Neural progenitor cell (in vitro differentiated cells): ENCODE data around the gene FREM1. TPM values are rescaled to one million over a fixed set of nuclear protein-coding genes. Genes with fewer than 3 reads are reported as not detected.

Experiments
- DNase-seq: peaks from one replicate; pipeline ENCODE4 v3.0.0-alpha.2; 2016; ENCODE audit warnings: low spot score
- H2AFZ ChIP-seq: fragments of 200-600 bp; sonication (generic); replicated peaks from 2 replicates; pipeline ENCODE4 v1.6.1; 2016; ENCODE audit warnings: antibody characterized with exemption
- H3F3A ChIP-seq: fragments of 200-600 bp; sonication (generic); 2 replicates; pipeline ENCODE4 v1.6.1; 2016; ENCODE audit warnings: antibody characterized with exemption, low read depth
- H3K27ac ChIP-seq: fragments of 200-600 bp; sonication (generic); 2 replicates; pipeline ENCODE4 v1.5.1; 2016; ENCODE audit warnings: mild to moderate bottlenecking
- H3K27me3 ChIP-seq: fragments of 200-600 bp; sonication (generic); 2 replicates; pipeline ENCODE4 v1.6.1; 2016; ENCODE audit warnings: mild to moderate bottlenecking, moderate library complexity
- H3K36me3 ChIP-seq: fragments of 200-600 bp; sonication (generic); 2 replicates; pipeline ENCODE4 v1.5.1; 2016
- H3K4me1 ChIP-seq: fragments of 200-600 bp; sonication (generic); 2 replicates; pipeline ENCODE4 v1.6.1; 2016; ENCODE audit warnings: mixed run types
- H3K4me2 ChIP-seq: fragments of 200-600 bp; sonication (generic); 2 replicates; pipeline ENCODE4 v1.6.1; 2016
- H3K4me3 ChIP-seq: fragments of 200-600 bp; sonication (generic); 2 replicates; pipeline ENCODE4 v1.5.1; 2016
- H3K79me2 ChIP-seq: fragments of 200-600 bp; sonication (generic); 2 replicates; pipeline ENCODE4 v1.6.1; 2016; ENCODE audit warnings: low read depth
- H3K9ac ChIP-seq: fragments of 200-600 bp; sonication (generic); 2 replicates; pipeline ENCODE4 v1.6.1; 2016
- H3K9me3 ChIP-seq: fragments of 200-600 bp; sonication (generic); 2 replicates; pipeline ENCODE4 v1.5.1; 2016; ENCODE audit warnings: low read depth
- H4K20me1 ChIP-seq: fragments of 200-600 bp; sonication (generic); 2 replicates; pipeline ENCODE4 v1.6.1; 2016; ENCODE audit warnings: low read depth
- H3K27ac Mint-ChIP-seq: 3 replicates; pipeline ENCODE4 v1.8.0; 2021; ENCODE audit warnings: mixed read lengths
- H3K27me3 Mint-ChIP-seq: 2 replicates; pipeline ENCODE4 v1.8.0; 2022; ENCODE audit warnings: low read depth, mild to moderate bottlenecking, inconsistent platforms, moderate library complexity, mixed read lengths; ENCODE audit not compliant: insufficient read depth
- H3K36me3 Mint-ChIP-seq: 3 replicates; pipeline ENCODE4 v1.8.0; 2021; ENCODE audit warnings: mixed read lengths
- H3K4me1 Mint-ChIP-seq: 3 replicates; pipeline ENCODE4 v1.8.0; 2021; ENCODE audit warnings: mixed read lengths
- H3K4me3 Mint-ChIP-seq: 3 replicates; pipeline ENCODE4 v1.8.0; 2021; ENCODE audit warnings: mild to moderate bottlenecking, moderate library complexity, mixed read lengths
- H3K9me3 Mint-ChIP-seq: 3 replicates; pipeline ENCODE4 v1.8.0; 2020; ENCODE audit warnings: mixed read lengths
- CTCF ChIP-seq: fragments of 200-600 bp; sonication (generic); IDR thresholded peaks from 2 replicates; pipeline ENCODE4 v1.5.1; 2017; ENCODE audit warnings: antibody characterized with exemption, mild to moderate bottlenecking
- EZH2 ChIP-seq: fragments of 200-600 bp; sonication (generic); IDR thresholded peaks from 2 replicates; pipeline ENCODE4 v1.6.1; 2017; ENCODE audit warnings: antibody characterized with exemption, mild to moderate bottlenecking, moderate library complexity
- EZH2phosphoT487 ChIP-seq: fragments of 200-600 bp; sonication (generic); IDR thresholded peaks from 2 replicates; pipeline ENCODE4 v1.6.1; 2017; ENCODE audit warnings: antibody characterized with exemption
- total RNA-seq: library from RNA; depleted of rRNA; stranded (reverse); fragments of >200 nt; gene quantifications from 2 replicates; pipeline ENCODE4 v1.2.3, GENCODE V29; 2015; ENCODE audit warnings: low replicate concordance

Gene FREM1
- total RNA-seq, 1 donor from 2014 or later = 1.2 TPM

- TF ChIP-seq EZH2phosphoT487 = no peak
- TF ChIP-seq CTCF = no peak
- no peak for TF ChIP-seq EZH2
- Histone ChIP-seq H3K27me3 (peaks cover 69% of the 10 kb centered on the region), H3K9ac (no peak overlapping the region), H4K20me1 (peaks cover 6% of the 10 kb centered on the region), H3K36me3 (no peaks in the 10 kb centered on the region), H3K4me3 (no peak overlapping the region), H3K79me2 (no peaks in the 10 kb centered on the region), H2AFZ (no peak overlapping the region), H3F3A (peaks cover 21% of the 10 kb centered on the region), H3K4me1 (peaks cover 17% of the 10 kb centered on the region), H3K9me3 (no peaks in the 10 kb centered on the region), H3K4me2 (no peak overlapping the region), H3K27ac (no peak overlapping the region)
- DNase-seq = no peak
- peaks cover 16% of the 10 kb centered on the region for H3K4me1 Mint-ChIP-seq
- no peaks in the 10 kb centered on the region for H3K36me3 Mint-ChIP-seq
- no peaks in the 10 kb centered on the region for H3K27me3 Mint-ChIP-seq
- H3K4me3 Mint-ChIP-seq = no peak overlapping the region
- H3K27ac Mint-ChIP-seq = no peak overlapping the region
- H3K9me3 Mint-ChIP-seq = no peaks in the 10 kb centered on the region
Observed at GRCh38 chr9:14719231-14719923, 190.9 kb downstream of the FREM1 start.

GRCh38 chr9:14715102-14715501 lies 195.1 kb downstream of the FREM1 start:
- Histone ChIP-seq H3K9me3 (no peaks in the 10 kb centered on the region), H3K4me2 (no peak overlapping the region), H3K9ac (no peak overlapping the region), H3K79me2 (no peaks in the 10 kb centered on the region), H3K4me3 (no peak overlapping the region), H3F3A (no peaks in the 10 kb centered on the region), H2AFZ (no peak overlapping the region), H3K27me3 (peaks cover 28% of the 10 kb centered on the region), H3K4me1 (no peaks in the 10 kb centered on the region), H3K36me3 (no peaks in the 10 kb centered on the region), H4K20me1 (no peaks in the 10 kb centered on the region), H3K27ac (no peak overlapping the region)
- Mint-ChIP-seq H3K4me1 (no peaks in the 10 kb centered on the region), H3K27ac (no peak overlapping the region), H3K27me3 (no peaks in the 10 kb centered on the region), H3K9me3 (no peaks in the 10 kb centered on the region), H3K36me3 (no peaks in the 10 kb centered on the region), H3K4me3 (no peak overlapping the region)
- no peak for DNase-seq
- TF ChIP-seq EZH2phosphoT487 (no peak), CTCF (no peak)

GRCh38 chr9:14713187-14713767 lies 197.0 kb downstream of the FREM1 start:
- no peaks in the 10 kb centered on the region for H3K36me3 ChIP-seq
- peaks cover 3% of the 10 kb centered on the region for H3K9me3 Mint-ChIP-seq
- H3K4me3 ChIP-seq = no peak overlapping the region
- H2AFZ ChIP-seq = no peak overlapping the region
- no peaks in the 10 kb centered on the region for H3K79me2 ChIP-seq
- no peak overlapping the region for H3K9ac ChIP-seq
- H3K4me1 ChIP-seq = no peaks in the 10 kb centered on the region
- H4K20me1 ChIP-seq = no peaks in the 10 kb centered on the region
- H3F3A ChIP-seq = no peaks in the 10 kb centered on the region
- no peak overlapping the region for H3K27ac ChIP-seq
- peaks cover 10% of the 10 kb centered on the region for H3K27me3 ChIP-seq
- no peaks in the 10 kb centered on the region for H3K27me3 Mint-ChIP-seq
- no peak overlapping the region for H3K4me2 ChIP-seq
- no peak overlapping the region for H3K4me3 Mint-ChIP-seq
- H3K9me3 ChIP-seq = no peaks in the 10 kb centered on the region
- H3K27ac Mint-ChIP-seq = no peak overlapping the region
- peaks cover 2% of the 10 kb centered on the region for H3K36me3 Mint-ChIP-seq
- TF ChIP-seq EZH2phosphoT487 = no peak
- no peaks in the 10 kb centered on the region for H3K4me1 Mint-ChIP-seq
- no peak for DNase-seq

GRCh38 chr9:14710804-14711203 lies 199.4 kb downstream of the FREM1 start:
- Mint-ChIP-seq H3K27me3 (no peaks in the 10 kb centered on the region), H3K27ac (no peak overlapping the region), H3K9me3 (peaks cover 3% of the 10 kb centered on the region), H3K4me1 (no peaks in the 10 kb centered on the region), H3K4me3 (no peak overlapping the region), H3K36me3 (peaks cover 4% of the 10 kb centered on the region)
- no peak overlapping the region for H3K9ac ChIP-seq
- no peak overlapping the region for H3K4me2 ChIP-seq
- TF ChIP-seq EZH2phosphoT487 (no peak), CTCF (no peak), EZH2 (no peak)
- no peaks in the 10 kb centered on the region for H3K4me1 ChIP-seq
- H3K4me3 ChIP-seq = no peak overlapping the region
- H4K20me1 ChIP-seq = no peaks in the 10 kb centered on the region
- H3K27ac ChIP-seq = no peak overlapping the region
- no peaks in the 10 kb centered on the region for H3K79me2 ChIP-seq
- H3K36me3 ChIP-seq = no peaks in the 10 kb centered on the region
- DNase-seq = no peak
- H3F3A ChIP-seq = no peaks in the 10 kb centered on the region
- H3K27me3 ChIP-seq = no peaks in the 10 kb centered on the region
- H3K9me3 ChIP-seq = no peaks in the 10 kb centered on the region
- H2AFZ ChIP-seq = no peak overlapping the region
